Measurements from ENCODE around the gene GRK1. TPM values are rescaled to one million over a fixed set of nuclear protein-coding genes. Genes with fewer than 3 reads are reported as not detected.

GRK1 gene
- polyA plus RNA-seq, 1 donor = 0.16 TPM

GRCh38 chr13:113632706-113633484 is 34.1 kb upstream of the GRK1 start:
- H3K36me3 ChIP-seq (ENCODE audit: control insufficient read depth, insufficient read depth, low read length) = peaks cover 86% of the 10 kb centered on the region
- H3K4me1 ChIP-seq (ENCODE audit: control insufficient read depth, insufficient read depth, low read length) = no peaks in the 10 kb centered on the region
- no peaks in the 10 kb centered on the region for H3K27me3 ChIP-seq (ENCODE audit: control insufficient read depth, insufficient read depth, low read length)
- WGBS (ENCODE audit: insufficient coverage, low lambda C conversion rate) = 80% methylated on average over 1 of the region's 38 CpGs
- peaks cover 9% of the 10 kb centered on the region for H3K9me3 ChIP-seq (ENCODE audit: control insufficient read depth, low read depth, low read length)
- no peak for DNase-seq
- no peak overlapping the region for H3K4me3 ChIP-seq (ENCODE audit: low read length)
- no peak overlapping the region for H3K27ac ChIP-seq (ENCODE audit: low read length)

GRCh38 chr13:113633485-113633873 is 33.5 kb upstream of the GRK1 start:
- DNase-seq = no peak
- peaks cover 87% of the 10 kb centered on the region for H3K36me3 ChIP-seq (ENCODE audit: control insufficient read depth, insufficient read depth, low read length)
- H3K4me1 ChIP-seq (ENCODE audit: control insufficient read depth, insufficient read depth, low read length) = no peaks in the 10 kb centered on the region
- no peak overlapping the region for H3K4me3 ChIP-seq (ENCODE audit: low read length)
- WGBS (ENCODE audit: insufficient coverage, low lambda C conversion rate) = no CpG with 5 or more reads among the region's 18 CpGs
- H3K27me3 ChIP-seq (ENCODE audit: control insufficient read depth, insufficient read depth, low read length) = no peaks in the 10 kb centered on the region
- peaks cover 13% of the 10 kb centered on the region for H3K9me3 ChIP-seq (ENCODE audit: control insufficient read depth, low read depth, low read length)
- H3K27ac ChIP-seq (ENCODE audit: low read length) = no peak overlapping the region

DNA sequence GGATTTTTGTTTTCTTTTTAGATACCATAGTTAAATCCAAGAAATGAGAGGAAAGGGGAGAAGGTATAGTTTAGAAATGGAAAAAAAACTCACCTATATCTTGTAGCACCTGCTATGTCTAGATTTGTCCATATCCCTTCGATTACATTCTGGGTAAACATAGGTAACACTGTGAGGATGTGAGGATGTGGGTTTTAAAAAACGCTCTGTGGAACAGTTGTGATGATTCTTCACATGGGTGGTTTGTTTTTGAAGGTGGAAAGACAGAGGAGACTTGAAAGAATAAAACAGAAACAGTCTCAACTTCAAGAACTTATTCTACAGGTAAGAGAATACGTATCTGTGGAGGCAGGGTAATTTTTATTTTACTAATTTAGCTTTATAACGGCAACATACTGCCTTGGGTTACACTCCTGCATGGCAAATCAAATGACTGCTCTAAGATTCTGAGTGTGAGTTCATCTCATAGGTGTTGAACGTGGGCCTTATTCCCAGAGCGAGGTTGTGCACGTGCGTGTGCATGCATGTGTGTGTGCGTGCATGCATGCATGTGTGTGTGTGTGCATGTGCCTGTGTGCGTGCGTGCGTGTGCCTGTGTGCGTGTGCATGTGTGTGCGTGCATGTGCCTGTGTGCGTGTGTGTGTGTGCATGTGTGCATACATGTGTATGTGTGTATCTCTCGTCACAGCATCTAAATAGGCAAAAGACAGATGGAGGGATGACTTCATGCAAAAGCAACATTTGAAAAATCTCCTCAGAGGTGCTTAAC is 32.6 kb upstream of the GRK1 start:
- Histone ChIP-seq H3K36me3 (ENCODE audit: control insufficient read depth, insufficient read depth, low read length) (peaks cover 84% of the 10 kb centered on the region), H3K4me1 (ENCODE audit: control insufficient read depth, insufficient read depth, low read length) (no peaks in the 10 kb centered on the region), H3K4me3 (ENCODE audit: low read length) (no peak overlapping the region), H3K27me3 (ENCODE audit: control insufficient read depth, insufficient read depth, low read length) (no peaks in the 10 kb centered on the region), H3K27ac (ENCODE audit: low read length) (no peak overlapping the region), H3K9me3 (ENCODE audit: control insufficient read depth, low read depth, low read length) (peaks cover 13% of the 10 kb centered on the region)
- no CpG with 5 or more reads among the region's 16 CpGs for WGBS (ENCODE audit: insufficient coverage, low lambda C conversion rate)
- no peak for DNase-seq

DNA sequence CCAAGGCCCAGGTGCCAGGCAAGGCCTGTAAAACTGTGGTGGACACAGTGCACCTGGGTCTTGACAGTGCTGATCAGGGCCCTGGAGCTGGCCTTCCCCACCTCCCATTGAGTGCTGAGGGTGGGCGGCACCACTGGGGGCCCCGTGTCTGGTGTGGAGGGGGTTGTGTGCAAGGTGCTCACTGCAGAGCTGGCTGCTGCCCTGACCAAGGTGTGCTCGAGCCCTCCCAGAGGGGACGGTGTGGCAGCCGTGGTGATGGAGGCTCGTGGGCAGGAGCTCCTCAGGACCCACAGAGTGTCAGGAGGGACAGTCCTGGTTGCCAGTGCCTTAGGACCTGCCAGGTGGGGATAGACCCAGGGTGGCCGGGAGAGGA is 32.0 kb upstream of the GRK1 start:
- Histone ChIP-seq H3K9me3 (ENCODE audit: control insufficient read depth, low read depth, low read length) (peaks cover 19% of the 10 kb centered on the region), H3K36me3 (ENCODE audit: control insufficient read depth, insufficient read depth, low read length) (peaks cover 87% of the 10 kb centered on the region), H3K27ac (ENCODE audit: low read length) (no peak overlapping the region), H3K27me3 (ENCODE audit: control insufficient read depth, insufficient read depth, low read length) (no peaks in the 10 kb centered on the region), H3K4me3 (ENCODE audit: low read length) (no peak overlapping the region), H3K4me1 (ENCODE audit: control insufficient read depth, insufficient read depth, low read length) (no peaks in the 10 kb centered on the region)
- WGBS (ENCODE audit: insufficient coverage, low lambda C conversion rate) = no CpG with 5 or more reads among the region's 7 CpGs
- no peak for DNase-seq

GRCh38 chr13:113635709-113636108 is 31.3 kb upstream of the GRK1 start:
- Histone ChIP-seq H3K4me1 (ENCODE audit: control insufficient read depth, insufficient read depth, low read length) (no peaks in the 10 kb centered on the region), H3K36me3 (ENCODE audit: control insufficient read depth, insufficient read depth, low read length) (peaks cover 91% of the 10 kb centered on the region), H3K4me3 (ENCODE audit: low read length) (no peak overlapping the region), H3K27ac (ENCODE audit: low read length) (no peak overlapping the region), H3K27me3 (ENCODE audit: control insufficient read depth, insufficient read depth, low read length) (no peaks in the 10 kb centered on the region), H3K9me3 (ENCODE audit: control insufficient read depth, low read depth, low read length) (peaks cover 19% of the 10 kb centered on the region)
- WGBS (ENCODE audit: insufficient coverage, low lambda C conversion rate) = 100% methylated on average over 4 of the region's 25 CpGs
- DNase-seq = no peak

- no peak for DNase-seq
- WGBS (ENCODE audit: insufficient coverage, low lambda C conversion rate) = no CpG with 5 or more reads among the region's 24 CpGs
- H3K36me3 ChIP-seq (ENCODE audit: control insufficient read depth, insufficient read depth, low read length) = peaks cover 87% of the 10 kb centered on the region
Measured at GRCh38 chr13:113636266-113636963, 30.6 kb upstream of the GRK1 start.

DNA sequence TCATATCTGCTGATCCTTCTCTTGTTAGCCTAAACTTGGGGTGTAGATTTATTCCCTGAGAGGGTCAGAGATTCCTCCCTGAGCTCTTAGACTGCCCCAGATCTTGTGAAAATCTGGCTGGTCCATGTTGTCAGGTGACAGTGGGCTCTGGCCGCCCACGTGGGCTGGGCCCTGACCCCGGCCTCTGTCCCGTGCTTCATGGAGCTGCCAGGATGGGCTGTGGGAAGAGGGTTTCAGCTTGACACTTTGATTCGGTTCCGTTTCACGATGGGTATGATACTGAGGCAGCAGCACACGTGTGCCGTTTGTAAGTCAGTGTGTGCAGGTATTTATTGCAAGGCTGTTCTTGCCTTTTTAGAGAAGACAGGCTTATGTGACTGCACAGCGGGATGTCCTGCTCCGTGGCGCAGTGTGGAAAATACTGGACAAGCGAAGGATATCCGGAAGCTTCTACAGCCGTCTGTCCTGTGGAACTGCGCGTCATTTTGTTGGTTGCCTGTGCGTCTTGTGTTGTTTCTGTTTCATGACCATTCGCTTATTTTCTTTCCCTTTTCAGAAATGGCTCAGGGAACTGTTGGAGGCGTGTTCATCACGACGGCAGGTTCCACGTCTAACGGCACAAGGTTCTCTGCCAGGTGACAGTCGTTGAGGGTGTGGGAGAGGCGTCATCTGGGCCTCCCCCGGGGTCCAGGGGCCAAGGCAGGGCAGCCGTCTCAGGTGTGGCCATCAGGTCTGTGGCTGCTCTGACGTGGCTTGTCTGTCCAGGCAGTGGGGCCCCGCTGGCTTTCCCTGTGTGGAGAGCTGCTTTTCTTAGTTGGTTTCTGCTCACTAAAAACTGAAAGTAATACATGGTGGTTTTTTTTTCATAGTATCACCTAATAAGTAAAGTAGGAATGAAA is 29.5 kb upstream of the GRK1 start:
- Histone ChIP-seq H3K9me3 (ENCODE audit: control insufficient read depth, low read depth, low read length) (peaks cover 26% of the 10 kb centered on the region), H3K4me3 (ENCODE audit: low read length) (no peak overlapping the region), H3K36me3 (ENCODE audit: control insufficient read depth, insufficient read depth, low read length) (peaks cover 86% of the 10 kb centered on the region), H3K4me1 (ENCODE audit: control insufficient read depth, insufficient read depth, low read length) (no peaks in the 10 kb centered on the region), H3K27me3 (ENCODE audit: control insufficient read depth, insufficient read depth, low read length) (no peaks in the 10 kb centered on the region), H3K27ac (ENCODE audit: low read length) (no peak overlapping the region)
- DNase-seq = no peak
- 100% methylated on average over 3 of the region's 30 CpGs for WGBS (ENCODE audit: insufficient coverage, low lambda C conversion rate)

More at GRCh38 chr13:113636266-113636963, 30.6 kb upstream of the GRK1 start:
- H3K9me3 ChIP-seq (ENCODE audit: control insufficient read depth, low read depth, low read length) = peaks cover 19% of the 10 kb centered on the region
- no peaks in the 10 kb centered on the region for H3K4me1 ChIP-seq (ENCODE audit: control insufficient read depth, insufficient read depth, low read length)
- H3K4me3 ChIP-seq (ENCODE audit: low read length) = no peak overlapping the region
- no peaks in the 10 kb centered on the region for H3K27me3 ChIP-seq (ENCODE audit: control insufficient read depth, insufficient read depth, low read length)
- no peak overlapping the region for H3K27ac ChIP-seq (ENCODE audit: low read length)

GRCh38 chr13:113638173-113638746 is 28.8 kb upstream of the GRK1 start:
- Histone ChIP-seq H3K27me3 (ENCODE audit: control insufficient read depth, insufficient read depth, low read length) (no peaks in the 10 kb centered on the region), H3K4me3 (ENCODE audit: low read length) (no peak overlapping the region), H3K4me1 (ENCODE audit: control insufficient read depth, insufficient read depth, low read length) (no peaks in the 10 kb centered on the region), H3K27ac (ENCODE audit: low read length) (no peak overlapping the region), H3K36me3 (ENCODE audit: control insufficient read depth, insufficient read depth, low read length) (peaks cover 79% of the 10 kb centered on the region), H3K9me3 (ENCODE audit: control insufficient read depth, low read depth, low read length) (peaks cover 26% of the 10 kb centered on the region)
- WGBS (ENCODE audit: insufficient coverage, low lambda C conversion rate) = 100% methylated on average over 8 of the region's 37 CpGs
- DNase-seq = no peak

DNA sequence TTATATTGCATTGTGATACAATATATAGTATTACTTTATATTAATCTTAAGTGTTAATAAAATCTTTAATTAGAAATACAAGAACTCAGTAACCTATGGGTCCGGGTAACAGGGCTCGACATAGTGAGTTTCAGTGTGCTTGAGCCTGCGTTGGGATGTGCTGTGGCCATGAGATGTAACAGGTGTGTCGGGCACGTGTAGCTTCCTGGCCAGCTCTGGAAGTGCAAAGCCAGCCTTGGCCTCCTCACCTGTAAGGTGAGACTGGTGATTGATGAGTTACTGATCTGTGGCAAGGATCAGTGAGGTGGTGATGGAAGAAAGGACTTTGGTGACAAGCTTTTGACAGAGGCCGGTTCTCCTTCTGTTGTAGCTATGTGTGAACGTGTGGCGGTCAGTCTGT is 28.2 kb upstream of the GRK1 start:
- WGBS (ENCODE audit: insufficient coverage, low lambda C conversion rate) = 100% methylated on average over 1 of the region's 8 CpGs
- Histone ChIP-seq H3K9me3 (ENCODE audit: control insufficient read depth, low read depth, low read length) (peaks cover 26% of the 10 kb centered on the region), H3K36me3 (ENCODE audit: control insufficient read depth, insufficient read depth, low read length) (peaks cover 74% of the 10 kb centered on the region), H3K4me3 (ENCODE audit: low read length) (no peak overlapping the region), H3K27ac (ENCODE audit: low read length) (no peak overlapping the region), H3K27me3 (ENCODE audit: control insufficient read depth, insufficient read depth, low read length) (no peaks in the 10 kb centered on the region), H3K4me1 (ENCODE audit: control insufficient read depth, insufficient read depth, low read length) (no peaks in the 10 kb centered on the region)
- no peak for DNase-seq
